Measurements from ENCODE around the gene TBC1D8B.

DNA sequence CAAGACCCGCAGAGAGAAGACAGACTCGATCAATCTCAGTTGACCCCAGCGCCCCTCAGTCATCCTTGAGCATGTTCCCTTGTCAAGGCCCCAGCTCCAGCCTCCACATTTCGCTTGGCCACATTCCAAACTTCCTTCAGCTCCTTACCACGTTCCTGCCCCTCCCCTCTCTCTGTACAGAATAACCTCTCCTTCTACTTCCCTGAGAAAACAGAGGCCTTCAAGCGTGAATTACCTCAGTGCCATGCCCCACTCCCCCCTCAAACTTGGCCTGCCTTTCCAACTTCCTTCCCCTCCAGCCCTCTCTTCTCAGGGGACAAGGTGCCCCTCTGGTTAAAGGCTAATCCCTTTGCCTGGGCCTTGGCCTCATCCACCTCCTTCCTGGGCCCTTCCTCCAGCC is 103.9 kb downstream of the TBC1D8B start:
- TF ChIP-seq, protein P1, sequence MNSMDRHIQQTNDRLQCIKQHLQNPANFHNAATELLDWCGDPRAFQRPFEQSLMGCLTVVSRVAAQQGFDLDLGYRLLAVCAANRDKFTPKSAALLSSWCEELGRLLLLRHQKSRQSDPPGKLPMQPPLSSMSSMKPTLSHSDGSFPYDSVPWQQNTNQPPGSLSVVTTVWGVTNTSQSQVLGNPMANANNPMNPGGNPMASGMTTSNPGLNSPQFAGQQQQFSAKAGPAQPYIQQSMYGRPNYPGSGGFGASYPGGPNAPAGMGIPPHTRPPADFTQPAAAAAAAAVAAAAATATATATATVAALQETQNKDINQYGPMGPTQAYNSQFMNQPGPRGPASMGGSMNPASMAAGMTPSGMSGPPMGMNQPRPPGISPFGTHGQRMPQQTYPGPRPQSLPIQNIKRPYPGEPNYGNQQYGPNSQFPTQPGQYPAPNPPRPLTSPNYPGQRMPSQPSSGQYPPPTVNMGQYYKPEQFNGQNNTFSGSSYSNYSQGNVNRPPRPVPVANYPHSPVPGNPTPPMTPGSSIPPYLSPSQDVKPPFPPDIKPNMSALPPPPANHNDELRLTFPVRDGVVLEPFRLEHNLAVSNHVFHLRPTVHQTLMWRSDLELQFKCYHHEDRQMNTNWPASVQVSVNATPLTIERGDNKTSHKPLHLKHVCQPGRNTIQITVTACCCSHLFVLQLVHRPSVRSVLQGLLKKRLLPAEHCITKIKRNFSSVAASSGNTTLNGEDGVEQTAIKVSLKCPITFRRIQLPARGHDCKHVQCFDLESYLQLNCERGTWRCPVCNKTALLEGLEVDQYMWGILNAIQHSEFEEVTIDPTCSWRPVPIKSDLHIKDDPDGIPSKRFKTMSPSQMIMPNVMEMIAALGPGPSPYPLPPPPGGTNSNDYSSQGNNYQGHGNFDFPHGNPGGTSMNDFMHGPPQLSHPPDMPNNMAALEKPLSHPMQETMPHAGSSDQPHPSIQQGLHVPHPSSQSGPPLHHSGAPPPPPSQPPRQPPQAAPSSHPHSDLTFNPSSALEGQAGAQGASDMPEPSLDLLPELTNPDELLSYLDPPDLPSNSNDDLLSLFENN (IDR thresholded peaks at IDR 0.05; ENCODE audit: low read depth in 2 of 2, low read length in 2 of 2), result no peak
- TF ChIP-seq, protein P2, sequence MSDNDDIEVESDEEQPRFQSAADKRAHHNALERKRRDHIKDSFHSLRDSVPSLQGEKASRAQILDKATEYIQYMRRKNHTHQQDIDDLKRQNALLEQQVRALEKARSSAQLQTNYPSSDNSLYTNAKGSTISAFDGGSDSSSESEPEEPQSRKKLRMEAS (CRISPR knock-in tag; IDR thresholded peaks at IDR 0.05), result no peak
- TF ChIP-seq TEAD4 (IDR thresholded peaks at IDR 0.05; ENCODE audit: low read length) (no peak), TEAD4 (CRISPR knock-in tag; IDR thresholded peaks at IDR 0.05; ENCODE audit: borderline replicate concordance) (no peak), MAZ (CRISPR knock-in tag; conservative IDR thresholded peaks at IDR 0.05 in 1 of 2, IDR thresholded peaks at IDR 0.05 in 1 of 2) (no peak), MTA3 (IDR thresholded peaks at IDR 0.05; ENCODE audit: borderline replicate concordance) (no peak), EZH2 (IDR thresholded peaks at IDR 0.05; ENCODE audit: borderline replicate concordance, low read depth, low read length) (no peak), NCOA4 (IDR thresholded peaks at IDR 0.05; ENCODE audit: partially characterized antibody) (no peak), POLR2AphosphoS5 (IDR thresholded peaks at IDR 0.05; ENCODE audit: control insufficient read depth, insufficient read depth, low read depth, low read length) (no peak), ZNF354B (CRISPR knock-in tag; IDR thresholded peaks at IDR 0.05) (no peak)
- TF ChIP-seq, protein P3, sequence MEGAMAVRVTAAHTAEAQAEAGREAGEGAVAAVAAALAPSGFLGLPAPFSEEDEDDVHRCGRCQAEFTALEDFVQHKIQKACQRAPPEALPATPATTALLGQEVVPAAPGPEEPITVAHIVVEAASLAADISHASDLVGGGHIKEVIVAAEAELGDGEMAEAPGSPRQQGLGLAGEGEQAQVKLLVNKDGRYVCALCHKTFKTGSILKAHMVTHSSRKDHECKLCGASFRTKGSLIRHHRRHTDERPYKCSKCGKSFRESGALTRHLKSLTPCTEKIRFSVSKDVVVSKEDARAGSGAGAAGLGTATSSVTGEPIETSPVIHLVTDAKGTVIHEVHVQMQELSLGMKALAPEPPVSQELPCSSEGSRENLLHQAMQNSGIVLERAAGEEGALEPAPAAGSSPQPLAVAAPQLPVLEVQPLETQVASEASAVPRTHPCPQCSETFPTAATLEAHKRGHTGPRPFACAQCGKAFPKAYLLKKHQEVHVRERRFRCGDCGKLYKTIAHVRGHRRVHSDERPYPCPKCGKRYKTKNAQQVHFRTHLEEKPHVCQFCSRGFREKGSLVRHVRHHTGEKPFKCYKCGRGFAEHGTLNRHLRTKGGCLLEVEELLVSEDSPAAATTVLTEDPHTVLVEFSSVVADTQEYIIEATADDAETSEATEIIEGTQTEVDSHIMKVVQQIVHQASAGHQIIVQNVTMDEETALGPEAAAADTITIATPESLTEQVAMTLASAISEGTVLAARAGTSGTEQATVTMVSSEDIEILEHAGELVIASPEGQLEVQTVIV (CRISPR knock-in tag; IDR thresholded peaks at IDR 0.05; ENCODE audit: borderline replicate concordance), result no peak
- TF ChIP-seq, protein P4, sequence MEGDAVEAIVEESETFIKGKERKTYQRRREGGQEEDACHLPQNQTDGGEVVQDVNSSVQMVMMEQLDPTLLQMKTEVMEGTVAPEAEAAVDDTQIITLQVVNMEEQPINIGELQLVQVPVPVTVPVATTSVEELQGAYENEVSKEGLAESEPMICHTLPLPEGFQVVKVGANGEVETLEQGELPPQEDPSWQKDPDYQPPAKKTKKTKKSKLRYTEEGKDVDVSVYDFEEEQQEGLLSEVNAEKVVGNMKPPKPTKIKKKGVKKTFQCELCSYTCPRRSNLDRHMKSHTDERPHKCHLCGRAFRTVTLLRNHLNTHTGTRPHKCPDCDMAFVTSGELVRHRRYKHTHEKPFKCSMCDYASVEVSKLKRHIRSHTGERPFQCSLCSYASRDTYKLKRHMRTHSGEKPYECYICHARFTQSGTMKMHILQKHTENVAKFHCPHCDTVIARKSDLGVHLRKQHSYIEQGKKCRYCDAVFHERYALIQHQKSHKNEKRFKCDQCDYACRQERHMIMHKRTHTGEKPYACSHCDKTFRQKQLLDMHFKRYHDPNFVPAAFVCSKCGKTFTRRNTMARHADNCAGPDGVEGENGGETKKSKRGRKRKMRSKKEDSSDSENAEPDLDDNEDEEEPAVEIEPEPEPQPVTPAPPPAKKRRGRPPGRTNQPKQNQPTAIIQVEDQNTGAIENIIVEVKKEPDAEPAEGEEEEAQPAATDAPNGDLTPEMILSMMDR (IDR thresholded peaks at IDR 0.05 in 2 of 3, conservative IDR thresholded peaks at IDR 0.05 in 1 of 3; ENCODE audit: insufficient read depth in 2 of 3, low read depth in 1 of 3, low read length in 3 of 3), result no peak
- TF ChIP-seq, protein P5, sequence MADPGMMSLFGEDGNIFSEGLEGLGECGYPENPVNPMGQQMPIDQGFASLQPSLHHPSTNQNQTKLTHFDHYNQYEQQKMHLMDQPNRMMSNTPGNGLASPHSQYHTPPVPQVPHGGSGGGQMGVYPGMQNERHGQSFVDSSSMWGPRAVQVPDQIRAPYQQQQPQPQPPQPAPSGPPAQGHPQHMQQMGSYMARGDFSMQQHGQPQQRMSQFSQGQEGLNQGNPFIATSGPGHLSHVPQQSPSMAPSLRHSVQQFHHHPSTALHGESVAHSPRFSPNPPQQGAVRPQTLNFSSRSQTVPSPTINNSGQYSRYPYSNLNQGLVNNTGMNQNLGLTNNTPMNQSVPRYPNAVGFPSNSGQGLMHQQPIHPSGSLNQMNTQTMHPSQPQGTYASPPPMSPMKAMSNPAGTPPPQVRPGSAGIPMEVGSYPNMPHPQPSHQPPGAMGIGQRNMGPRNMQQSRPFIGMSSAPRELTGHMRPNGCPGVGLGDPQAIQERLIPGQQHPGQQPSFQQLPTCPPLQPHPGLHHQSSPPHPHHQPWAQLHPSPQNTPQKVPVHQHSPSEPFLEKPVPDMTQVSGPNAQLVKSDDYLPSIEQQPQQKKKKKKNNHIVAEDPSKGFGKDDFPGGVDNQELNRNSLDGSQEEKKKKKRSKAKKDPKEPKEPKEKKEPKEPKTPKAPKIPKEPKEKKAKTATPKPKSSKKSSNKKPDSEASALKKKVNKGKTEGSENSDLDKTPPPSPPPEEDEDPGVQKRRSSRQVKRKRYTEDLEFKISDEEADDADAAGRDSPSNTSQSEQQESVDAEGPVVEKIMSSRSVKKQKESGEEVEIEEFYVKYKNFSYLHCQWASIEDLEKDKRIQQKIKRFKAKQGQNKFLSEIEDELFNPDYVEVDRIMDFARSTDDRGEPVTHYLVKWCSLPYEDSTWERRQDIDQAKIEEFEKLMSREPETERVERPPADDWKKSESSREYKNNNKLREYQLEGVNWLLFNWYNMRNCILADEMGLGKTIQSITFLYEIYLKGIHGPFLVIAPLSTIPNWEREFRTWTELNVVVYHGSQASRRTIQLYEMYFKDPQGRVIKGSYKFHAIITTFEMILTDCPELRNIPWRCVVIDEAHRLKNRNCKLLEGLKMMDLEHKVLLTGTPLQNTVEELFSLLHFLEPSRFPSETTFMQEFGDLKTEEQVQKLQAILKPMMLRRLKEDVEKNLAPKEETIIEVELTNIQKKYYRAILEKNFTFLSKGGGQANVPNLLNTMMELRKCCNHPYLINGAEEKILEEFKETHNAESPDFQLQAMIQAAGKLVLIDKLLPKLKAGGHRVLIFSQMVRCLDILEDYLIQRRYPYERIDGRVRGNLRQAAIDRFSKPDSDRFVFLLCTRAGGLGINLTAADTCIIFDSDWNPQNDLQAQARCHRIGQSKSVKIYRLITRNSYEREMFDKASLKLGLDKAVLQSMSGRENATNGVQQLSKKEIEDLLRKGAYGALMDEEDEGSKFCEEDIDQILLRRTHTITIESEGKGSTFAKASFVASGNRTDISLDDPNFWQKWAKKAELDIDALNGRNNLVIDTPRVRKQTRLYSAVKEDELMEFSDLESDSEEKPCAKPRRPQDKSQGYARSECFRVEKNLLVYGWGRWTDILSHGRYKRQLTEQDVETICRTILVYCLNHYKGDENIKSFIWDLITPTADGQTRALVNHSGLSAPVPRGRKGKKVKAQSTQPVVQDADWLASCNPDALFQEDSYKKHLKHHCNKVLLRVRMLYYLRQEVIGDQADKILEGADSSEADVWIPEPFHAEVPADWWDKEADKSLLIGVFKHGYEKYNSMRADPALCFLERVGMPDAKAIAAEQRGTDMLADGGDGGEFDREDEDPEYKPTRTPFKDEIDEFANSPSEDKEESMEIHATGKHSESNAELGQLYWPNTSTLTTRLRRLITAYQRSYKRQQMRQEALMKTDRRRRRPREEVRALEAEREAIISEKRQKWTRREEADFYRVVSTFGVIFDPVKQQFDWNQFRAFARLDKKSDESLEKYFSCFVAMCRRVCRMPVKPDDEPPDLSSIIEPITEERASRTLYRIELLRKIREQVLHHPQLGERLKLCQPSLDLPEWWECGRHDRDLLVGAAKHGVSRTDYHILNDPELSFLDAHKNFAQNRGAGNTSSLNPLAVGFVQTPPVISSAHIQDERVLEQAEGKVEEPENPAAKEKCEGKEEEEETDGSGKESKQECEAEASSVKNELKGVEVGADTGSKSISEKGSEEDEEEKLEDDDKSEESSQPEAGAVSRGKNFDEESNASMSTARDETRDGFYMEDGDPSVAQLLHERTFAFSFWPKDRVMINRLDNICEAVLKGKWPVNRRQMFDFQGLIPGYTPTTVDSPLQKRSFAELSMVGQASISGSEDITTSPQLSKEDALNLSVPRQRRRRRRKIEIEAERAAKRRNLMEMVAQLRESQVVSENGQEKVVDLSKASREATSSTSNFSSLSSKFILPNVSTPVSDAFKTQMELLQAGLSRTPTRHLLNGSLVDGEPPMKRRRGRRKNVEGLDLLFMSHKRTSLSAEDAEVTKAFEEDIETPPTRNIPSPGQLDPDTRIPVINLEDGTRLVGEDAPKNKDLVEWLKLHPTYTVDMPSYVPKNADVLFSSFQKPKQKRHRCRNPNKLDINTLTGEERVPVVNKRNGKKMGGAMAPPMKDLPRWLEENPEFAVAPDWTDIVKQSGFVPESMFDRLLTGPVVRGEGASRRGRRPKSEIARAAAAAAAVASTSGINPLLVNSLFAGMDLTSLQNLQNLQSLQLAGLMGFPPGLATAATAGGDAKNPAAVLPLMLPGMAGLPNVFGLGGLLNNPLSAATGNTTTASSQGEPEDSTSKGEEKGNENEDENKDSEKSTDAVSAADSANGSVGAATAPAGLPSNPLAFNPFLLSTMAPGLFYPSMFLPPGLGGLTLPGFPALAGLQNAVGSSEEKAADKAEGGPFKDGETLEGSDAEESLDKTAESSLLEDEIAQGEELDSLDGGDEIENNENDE (IDR thresholded peaks at IDR 0.05; ENCODE audit: low read depth, low read length), result no peak
